Right forelimb (tissue), 1 donor: ENCODE data around the gene DCAF16.
"Not testable (repeated sequence)": the region's sequence is repeated elsewhere in the genome, so short reads cannot be mapped to it uniquely, and the experiment has no call there.

Source experiments
- DNase-seq: peaks from one replicate; pipeline ENCODE4 v3.0.0-alpha.2; 2018

DCAF16 gene

DNA sequence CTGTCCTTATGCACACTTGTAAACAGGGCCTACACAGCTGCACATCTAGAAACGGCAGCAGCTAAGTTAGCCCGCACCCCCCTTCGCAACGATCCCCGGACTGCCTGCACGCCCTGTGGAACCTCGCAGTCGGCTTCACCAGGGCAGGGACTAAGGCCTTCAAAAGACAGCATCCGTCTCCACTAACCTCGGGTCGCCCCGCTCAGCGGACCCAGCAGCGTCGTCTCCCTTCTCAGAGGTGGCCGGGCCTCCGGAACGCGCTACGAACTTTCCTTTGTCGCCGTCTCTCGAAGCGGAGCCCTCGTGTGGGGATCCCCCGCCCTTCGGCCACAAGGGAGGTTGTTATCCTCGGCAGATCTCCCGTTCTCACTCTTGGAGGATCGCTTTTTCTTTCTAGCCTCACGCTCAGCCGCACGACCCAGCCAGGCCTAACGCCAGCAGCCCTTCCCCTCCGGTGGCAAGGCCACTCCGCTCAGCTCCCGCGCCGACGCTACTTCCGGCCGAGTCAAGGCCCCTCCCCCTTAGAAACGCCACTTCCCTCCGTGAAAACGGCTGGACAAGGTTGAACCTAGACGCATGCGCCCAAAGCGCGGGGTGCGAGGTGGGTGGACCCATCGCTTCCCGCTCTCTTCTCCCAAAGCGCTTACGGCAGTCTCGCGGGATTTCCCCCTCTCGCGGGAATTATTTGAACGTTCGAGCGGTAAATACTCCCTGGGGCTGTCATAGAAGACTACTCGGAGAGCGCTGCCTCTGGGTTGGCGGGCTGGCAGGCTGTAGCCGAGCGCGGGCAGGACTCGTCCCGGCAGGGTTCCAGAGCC is at the start of gene DCAF16, which contains the start of gene NCAPG:
DCAF16 (minus strand) TSS at position 498 of the 818 bp plus-strand sequence. CDS start 6,616 bp downstream, outside the sequence.
NCAPG (plus strand) TSS at position 720 of the 818 bp plus-strand sequence. CDS start 99 bp downstream, outside the sequence.
- peak; percentile 99 for DNase-seq

DNA sequence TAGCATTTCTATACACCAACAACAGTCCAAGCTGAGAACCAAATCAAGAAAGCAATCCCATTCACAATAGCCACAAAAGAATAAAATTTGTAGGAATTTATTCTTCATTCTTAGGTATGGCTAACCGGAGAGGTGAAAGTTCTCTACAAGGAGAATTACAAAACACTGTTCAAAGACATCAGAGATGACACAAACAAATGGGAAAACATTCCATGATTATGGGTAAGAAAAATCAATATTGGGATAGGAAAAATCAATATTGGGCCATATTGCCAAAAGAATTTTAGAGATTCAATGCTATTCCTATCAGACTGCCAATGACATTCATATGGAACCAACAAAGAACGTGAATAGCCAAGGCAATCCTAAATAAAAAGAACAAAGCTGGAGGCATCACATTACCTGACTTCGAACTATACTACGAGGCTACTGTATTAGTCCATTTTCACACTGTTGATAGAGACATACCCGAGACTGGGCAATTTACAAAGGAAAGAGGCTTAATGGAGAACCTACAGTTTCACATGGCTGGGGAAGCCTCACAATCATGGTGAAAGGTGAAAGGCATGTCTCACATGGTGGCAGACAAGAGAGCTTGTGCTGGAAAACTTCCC is 49.3 kb upstream of the DCAF16 start:
- no peak for DNase-seq

DNA sequence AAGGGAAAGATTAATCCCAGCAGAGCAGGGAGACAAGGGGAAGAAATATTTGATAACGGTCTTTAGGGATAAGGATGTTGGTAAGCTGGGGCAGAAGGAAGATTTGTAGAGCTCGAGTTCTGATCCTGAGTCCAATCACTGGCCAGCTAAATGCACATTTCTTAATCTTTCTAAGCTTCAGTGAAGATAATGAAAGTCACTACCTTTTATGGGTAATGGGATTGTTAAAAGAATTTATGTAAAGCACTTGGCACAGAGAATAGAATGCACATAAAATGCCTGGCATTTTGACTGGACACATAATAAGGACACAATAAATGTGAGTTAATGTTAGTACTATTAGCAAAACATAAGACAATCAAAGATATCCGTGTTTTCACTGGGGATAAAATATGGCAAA is 43.5 kb upstream of the DCAF16 start:
- no peak for DNase-seq

DNA sequence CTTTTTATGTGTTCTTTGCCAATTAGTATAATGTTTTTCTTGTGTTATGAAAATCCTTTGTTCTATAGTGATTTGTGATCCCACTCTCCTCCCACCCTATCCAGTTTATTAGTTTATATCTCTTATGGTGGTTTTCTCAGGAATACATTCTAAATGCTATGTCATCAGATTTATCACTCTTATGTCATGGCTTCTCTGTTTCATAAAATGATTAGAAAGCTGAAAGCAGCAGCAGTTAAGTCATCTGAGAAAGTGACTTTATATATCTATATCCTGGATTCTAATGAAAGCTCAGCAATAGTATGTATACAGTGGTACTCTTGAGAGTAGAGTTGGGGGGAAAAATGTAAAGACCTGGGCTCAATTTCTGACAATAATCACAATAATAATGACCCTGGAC is 41.4 kb upstream of the DCAF16 start:
- no peak for DNase-seq

DNA sequence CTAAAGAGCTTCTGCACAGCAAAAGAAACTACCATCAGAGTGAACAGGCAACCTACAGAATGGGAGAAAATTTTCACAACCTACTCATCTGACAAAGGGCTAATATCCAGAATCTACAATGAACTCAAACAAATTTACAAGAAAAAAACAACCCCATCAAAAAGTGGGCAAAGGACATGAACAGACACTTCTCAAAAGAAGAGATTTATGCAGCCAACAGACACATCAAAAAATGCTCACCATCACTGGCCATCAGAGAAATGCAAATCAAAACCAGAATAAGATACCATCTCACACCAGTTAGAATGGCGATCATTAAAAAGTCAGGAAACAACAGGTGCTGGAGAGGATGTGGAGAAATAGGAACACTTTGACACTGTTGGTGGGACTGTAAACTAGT is 39.7 kb upstream of the DCAF16 start:
- not testable (repeated sequence) for DNase-seq

DNA sequence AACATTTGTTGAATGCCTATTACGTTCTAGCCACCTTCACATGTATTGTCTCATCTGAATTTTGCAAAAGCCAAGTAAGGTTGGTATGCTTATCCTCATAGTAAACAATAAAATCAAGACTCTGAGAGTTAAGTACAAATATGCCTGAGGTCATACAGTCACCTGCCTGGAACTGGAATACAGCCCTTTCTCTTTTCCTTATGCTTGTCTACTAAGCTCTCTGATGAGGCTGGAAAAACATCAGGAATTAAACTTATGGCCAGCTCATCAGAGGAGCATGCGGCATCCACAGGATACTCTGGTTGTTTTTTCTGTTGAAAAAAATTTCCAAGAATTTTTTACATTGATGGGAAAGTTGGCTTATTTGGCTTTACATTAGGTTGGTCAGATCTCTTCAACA is 35.7 kb upstream of the DCAF16 start:
- no peak for DNase-seq

DNA sequence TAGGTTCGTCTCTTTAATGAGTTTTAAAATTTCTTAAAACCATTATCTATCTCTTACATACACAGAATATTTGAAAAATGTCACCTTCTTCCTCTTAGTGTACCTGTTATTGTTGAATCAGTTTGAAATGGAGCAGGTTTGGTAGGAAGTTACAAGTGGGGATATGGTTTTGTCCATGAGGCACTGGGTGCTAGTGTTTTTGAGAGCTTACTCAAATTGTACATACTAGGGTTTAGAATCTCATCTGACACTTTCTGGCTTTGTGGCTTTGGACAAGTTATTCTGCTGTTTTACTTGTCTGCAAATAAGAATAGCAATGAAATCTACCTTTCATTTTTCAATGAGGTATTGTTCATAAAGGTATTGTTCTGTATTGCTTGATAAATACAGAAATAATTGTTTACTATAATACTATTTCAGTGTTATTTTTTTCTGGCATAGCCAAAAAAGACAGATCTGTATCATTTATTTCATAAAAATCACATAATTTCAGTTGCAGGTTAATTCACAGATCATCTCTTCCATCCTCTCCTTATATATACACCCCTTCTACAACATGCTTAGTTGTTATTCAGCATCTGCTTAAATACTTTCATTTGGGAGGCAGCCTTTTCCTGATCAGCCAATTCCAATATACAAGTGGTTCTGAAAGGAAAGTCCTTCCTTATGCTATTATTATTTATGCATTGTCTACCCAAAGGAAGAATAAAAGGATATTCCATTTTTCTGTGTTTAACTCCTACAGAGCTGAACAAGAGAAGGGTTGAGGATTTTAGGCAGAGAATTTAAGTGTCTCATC is 13.5 kb upstream of the DCAF16 start:
- no peak for DNase-seq

DNA sequence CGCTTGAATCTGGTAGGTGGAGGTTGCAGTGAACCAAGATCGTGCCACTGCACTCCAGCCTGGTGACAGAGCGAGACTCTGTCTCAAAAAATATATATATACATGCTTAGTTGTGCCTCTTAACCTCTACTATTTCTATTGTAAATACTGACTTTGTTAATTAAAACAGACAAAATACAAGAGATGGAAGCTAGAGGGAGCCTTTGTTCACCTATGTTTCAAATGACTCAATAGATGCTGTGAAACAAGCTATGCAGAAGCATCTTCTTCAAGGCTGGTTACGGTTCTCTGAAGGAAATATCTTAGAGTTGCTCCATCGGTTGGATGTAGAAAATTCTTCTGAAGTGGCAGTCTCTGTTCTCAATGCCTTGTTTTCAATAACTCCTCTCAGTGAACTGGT is 6.5 kb upstream of the DCAF16 start:
- no peak for DNase-seq

DNA sequence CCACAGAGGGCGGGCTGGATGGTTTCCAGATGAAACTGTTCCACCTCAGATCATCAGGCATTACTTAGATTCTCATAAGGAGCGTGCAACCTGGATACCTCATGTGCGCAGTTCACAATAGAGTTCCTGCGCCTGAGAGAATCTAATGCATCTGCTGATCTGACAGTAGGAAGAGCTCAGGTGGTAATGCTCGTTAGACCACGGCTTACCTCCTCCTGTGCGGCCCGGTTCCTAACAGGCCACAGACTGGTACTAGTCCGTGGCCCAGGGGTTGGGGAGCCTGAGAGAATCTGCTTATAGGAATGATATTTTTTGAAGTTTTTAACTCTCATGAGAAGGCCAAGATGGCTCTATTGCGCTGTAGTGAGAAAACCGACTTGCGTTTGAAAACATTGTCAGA is 5.6 kb upstream of the DCAF16 start:
- no peak for DNase-seq

DNA sequence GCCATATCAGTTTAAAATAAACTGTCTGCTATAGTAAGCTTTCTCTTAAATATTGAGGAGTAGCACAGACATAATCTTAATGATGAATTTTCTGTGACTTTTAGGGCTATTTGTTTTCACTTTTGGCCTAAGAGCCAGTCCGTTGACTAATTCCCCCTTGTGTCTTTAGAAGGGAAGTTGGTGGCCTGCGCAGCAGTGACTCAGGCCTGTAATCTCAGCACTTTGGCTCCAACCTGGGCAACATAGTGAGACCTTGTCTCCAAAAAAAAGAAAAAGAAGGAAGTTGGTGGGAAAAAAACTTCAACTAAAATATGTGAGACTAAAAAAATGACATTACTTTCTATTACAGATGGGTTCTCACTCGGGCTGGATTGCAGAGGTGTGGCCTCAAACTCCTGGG is 3.6 kb upstream of the DCAF16 start:
- DNase-seq = no peak

DNA sequence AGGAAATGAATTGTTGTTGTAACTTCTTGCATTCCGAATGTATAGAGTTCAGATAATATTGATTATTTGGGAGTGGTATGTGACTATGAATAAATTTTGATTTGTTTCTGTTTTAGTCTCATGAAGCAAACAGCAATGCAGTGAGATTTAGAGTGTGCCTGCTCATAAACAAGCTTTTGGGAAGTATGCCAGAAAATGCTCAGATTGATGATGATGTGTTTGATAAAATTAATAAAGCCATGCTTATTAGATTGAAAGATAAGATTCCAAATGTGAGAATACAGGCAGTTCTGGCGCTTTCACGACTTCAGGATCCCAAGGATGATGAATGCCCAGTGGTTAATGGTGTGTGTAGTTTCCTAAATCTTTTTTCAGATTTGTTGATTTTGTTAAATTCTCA is 2.2 kb upstream of the DCAF16 start:
- DNase-seq = no peak

DNA sequence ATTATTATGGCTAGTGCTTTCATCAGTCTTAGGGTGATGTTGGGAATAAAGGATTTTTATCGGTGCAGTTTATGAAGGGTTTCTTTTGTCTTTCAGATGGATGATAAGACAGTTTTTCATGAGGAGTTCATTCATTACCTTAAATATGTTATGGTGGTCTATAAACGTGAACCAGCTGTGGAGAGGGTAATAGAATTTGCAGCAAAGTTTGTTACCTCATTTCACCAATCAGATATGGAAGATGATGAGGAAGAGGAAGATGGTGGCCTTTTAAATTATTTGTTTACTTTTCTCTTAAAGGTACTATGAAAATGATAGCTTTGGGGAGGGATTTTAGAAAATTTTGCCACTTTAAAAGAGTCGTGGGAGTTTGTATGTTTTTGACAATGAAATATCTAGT is 1.6 kb upstream of the DCAF16 start:
- DNase-seq = no peak

DNA sequence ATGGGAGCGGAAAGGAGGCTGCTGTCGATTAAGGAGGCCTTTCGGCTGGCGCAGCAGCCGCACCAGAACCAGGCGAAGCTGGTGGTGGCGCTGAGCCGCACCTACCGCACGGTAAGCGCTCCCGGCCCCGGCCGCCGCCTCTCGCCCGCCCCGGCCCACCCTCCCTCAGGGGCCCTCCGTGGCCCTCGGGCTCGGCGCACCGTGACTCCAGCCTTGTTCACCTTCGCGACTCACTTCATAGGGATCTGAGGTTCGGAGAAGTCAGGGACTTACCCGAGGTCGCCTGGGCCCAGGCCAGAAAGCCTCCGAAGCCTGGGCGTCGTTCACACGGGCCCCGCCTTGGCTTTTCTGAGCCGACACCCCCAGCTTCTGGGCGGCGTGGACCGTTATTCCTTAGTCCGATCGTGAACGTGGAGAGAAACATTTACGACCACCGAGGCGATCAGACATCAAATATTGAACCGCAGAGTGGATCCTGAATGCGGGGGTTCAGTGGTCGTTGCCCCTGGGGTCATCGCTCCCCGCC is 584 bp upstream of the DCAF16 start:
- DNase-seq = no peak

DNA sequence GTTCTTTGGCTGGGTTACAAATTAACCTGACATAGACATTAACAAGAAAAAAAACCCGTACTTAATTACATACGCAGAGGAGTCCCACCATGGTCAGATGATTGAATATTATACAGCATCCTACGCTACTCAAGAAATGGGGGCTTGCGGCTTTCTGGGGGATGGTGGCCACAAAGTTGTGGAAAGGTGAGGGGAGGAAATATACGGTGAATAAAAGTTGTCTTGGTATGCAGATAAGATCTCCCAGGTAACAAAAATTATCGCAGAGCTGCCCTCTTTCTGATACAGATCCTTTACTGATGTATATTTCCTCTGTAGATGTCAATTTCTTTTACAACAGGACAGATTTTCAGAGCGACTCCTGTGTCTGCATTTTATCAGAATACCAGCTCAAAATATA is 890 bp downstream of the DCAF16 start:
- DNase-seq = no peak

DNA sequence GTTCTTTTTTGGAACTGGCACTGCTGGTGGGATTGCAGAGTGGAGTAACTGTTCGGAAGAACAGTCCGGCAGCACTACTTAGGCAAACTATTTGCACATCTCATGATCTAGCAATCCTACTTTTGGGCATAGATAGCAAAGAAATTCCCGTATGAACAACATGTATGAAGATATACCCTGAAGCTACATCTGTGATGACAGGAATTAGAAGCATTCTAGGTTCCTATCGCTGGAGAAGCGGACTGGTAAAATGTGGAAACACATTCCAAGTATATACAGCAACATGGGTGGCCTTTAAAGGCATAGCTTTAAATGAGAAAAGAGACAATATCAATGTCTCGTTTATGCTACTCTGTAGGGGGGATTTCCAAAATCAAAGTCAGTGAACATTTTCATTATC is 3.1 kb downstream of the DCAF16 start:
- no peak for DNase-seq

DNA sequence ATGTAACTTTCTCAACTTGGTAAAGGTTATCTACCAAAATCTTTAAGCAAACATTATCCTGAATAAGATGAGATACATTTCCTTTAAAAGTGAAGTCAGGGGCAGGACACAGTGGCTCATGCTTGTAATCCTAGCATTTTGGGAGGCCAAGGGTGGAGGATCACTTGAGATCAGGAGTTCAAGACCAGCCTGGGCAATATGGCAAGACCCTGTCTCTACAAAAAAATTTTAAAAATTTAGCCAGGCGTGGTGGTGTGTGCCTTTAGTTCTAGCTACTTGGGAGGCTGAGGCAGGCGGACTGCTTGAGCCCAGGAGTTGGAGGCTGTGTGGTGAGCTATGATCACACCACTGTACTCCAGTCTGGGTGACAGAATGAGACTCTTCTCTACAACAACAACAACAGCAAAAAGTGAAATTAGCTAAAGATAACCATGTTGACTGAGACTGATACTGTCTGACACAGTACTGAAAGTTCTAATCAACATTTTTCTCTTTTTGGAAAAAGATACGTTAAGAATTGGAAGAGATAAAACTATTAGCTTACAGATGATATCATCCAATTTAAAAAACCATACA is 4.9 kb downstream of the DCAF16 start:
- no peak for DNase-seq

DNA sequence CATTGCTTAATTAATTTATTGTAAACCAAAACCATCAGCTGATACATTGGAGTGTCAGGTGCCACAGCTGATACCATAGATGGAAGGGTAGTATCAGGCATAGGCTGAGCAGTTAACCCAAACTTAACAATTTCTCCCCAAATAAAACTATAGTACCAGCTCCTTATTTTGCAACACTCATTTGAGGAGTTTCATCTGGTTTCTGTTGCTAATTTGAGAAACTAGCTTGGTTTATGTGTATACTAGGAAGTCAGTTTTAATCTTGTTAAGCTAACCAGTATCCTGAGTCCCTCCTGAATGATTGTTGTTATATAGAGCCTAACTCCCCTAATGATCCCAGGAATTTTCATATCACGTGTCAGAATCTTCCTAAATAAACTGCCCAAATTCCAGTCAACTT is 12.7 kb downstream of the DCAF16 start:
- DNase-seq = no peak

DNA sequence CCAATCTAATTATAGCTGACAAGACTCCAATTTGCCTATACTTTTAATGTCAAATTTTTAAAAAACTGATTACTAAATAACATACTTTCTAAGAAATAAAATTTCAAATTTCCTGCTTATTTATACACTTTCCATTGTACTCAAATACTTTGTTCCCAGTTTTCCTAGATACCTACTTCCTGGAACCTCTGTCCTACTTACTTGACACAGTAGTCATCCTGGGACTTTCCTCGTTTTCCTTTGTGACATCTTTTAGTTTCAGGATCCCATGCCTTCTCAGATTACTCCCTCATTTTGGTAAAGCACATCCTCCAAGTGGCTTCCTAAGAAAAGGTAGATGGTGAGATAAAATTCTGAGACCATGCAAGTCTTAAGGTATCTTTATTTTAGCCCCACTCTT is 15.8 kb downstream of the DCAF16 start:
- no peak for DNase-seq

DNA sequence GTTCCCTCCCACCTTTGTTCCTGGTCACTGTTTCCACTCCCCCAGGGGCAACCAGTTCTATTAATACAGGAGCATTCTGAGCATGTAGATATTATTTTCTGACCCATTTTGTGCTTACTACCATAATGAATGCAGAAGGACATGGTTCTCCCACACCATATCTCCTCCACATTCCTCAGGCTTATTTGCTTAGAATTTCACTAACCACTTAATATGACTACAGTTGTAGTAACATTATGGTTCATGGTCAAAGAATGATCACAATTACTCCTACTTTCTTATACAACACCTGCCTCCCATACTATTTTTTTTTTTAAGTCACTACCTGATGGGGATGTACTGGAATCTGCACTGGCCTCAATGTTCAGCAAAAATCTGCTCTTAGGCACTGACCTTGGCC is 21.6 kb downstream of the DCAF16 start:
- no peak for DNase-seq

DNA sequence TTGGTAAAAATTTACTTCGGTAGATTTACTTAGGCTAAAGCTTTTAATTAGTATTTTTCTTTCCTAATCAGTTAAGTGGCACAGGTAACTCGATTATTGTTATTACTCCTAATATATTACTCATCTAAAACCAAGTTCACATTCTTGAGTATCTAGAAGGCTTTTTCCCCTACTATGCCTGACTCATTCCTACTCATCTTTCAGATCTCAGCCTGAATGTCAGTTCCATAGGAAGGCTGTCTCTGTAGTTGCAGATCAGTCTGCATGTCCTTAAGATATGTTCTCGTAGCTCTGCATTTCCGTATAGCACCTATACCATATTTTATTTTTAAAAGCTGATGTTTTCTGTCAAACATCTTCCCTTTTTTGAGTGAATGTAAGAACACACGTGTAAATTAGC is 23.2 kb downstream of the DCAF16 start:
- DNase-seq = no peak

DNA sequence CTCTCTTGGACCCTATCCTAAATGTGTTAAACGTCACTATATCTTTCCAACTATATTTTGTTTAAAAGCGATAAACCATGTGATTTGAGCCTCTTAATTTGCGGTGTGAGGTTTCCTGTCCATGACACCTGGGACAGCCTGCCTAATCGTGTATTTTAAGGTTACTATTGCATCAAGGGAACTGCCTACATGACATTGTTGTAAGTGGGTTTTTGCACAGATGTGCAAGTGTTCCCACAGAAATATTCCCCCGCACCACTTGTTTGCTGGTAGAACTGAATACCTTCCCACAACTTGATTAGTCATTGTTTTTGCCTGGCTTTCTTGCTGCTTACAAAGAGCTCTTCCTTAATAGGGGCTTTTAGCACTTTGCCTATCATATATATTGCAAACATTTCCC is 24.0 kb downstream of the DCAF16 start:
- no peak for DNase-seq

DNA sequence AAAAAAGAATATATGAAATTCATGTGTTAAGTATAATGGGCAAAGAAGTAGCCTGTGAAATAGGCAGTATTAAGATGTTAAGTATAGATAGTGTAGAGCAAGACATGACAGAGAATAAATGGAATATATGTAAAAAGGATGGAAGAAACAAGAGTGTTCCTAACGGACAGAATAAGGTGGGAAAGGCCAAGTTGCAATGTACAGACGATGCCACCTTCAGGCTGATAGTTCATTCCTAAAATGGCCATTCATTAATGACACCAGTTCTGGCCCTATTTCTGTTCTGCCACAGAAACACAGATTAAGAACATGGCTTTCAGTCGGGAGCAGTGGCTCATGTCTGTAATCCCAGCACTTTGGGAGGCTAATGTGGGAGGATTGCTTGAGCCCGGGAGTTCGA is 24.7 kb downstream of the DCAF16 start:
- no peak for DNase-seq
